GM12892 (cell line): ENCODE results near the gene RWDD3.

Experiments
- POLR2A ChIP-seq: IDR thresholded peaks from 2 replicates; pipeline ENCODE4 v1.6.1; 2011; ENCODE audit warnings: low read depth, low read length, control low read depth
- POLR2AphosphoS5 ChIP-seq: IDR thresholded peaks from 2 replicates; pipeline ENCODE4 v1.6.1; 2011; ENCODE audit warnings: low read depth, low read length, control low read depth
- TAF1 ChIP-seq: IDR thresholded peaks from 2 replicates; pipeline ENCODE4 v1.6.1; 2011; ENCODE audit warnings: low read depth, mild to moderate bottlenecking, control low read depth, low read length, borderline replicate concordance

GRCh38 chr1:95276429-95276828 is 42.4 kb downstream of the RWDD3 start:
- no peak for TF ChIP-seq POLR2A
- no peak for TF ChIP-seq POLR2AphosphoS5
- no peak for TF ChIP-seq TAF1
